ENCODE results near the gene RIPK4.

RIPK4 gene

GRCh38 chr21:41766883-41767605 is at the start of gene RIPK4:
RIPK4 (minus strand) TSS chr21:41767052; CDS start chr21:41767041, 11 bp downstream.
- DNase-seq: peak; percentile 83

- no peak for DNase-seq
Measured at GRCh38 chr21:41815652-41816582, 49.1 kb upstream of the RIPK4 start.

GRCh38 chr21:41813226-41813625 is 46.4 kb upstream of the RIPK4 start:
- DNase-seq: no peak

GRCh38 chr21:41812679-41813078 is 45.8 kb upstream of the RIPK4 start:
- no peak for DNase-seq

- no peak for DNase-seq
Measured at GRCh38 chr21:41810597-41810932, 43.7 kb upstream of the RIPK4 start.

- DNase-seq: no peak
Measured at GRCh38 chr21:41809891-41810596, 43.2 kb upstream of the RIPK4 start.

GRCh38 chr21:41808846-41809245 is 42.0 kb upstream of the RIPK4 start:
- DNase-seq: no peak

- no peak for DNase-seq
Measured at GRCh38 chr21:41808094-41808493, 41.2 kb upstream of the RIPK4 start.

GRCh38 chr21:41806773-41807172 is 39.9 kb upstream of the RIPK4 start:
- DNase-seq: no peak

- DNase-seq: no peak
Measured at GRCh38 chr21:41805643-41806042, 38.8 kb upstream of the RIPK4 start.

GRCh38 chr21:41805038-41805437 is 38.2 kb upstream of the RIPK4 start:
- DNase-seq: no peak

- no peak for DNase-seq
Measured at GRCh38 chr21:41804381-41804780, 37.5 kb upstream of the RIPK4 start.

- DNase-seq: no peak
Measured at GRCh38 chr21:41803316-41803715, 36.5 kb upstream of the RIPK4 start.

- no peak for DNase-seq
Measured at GRCh38 chr21:41802684-41803083, 35.8 kb upstream of the RIPK4 start.

- no peak for DNase-seq
Measured at GRCh38 chr21:41802198-41802584, 35.3 kb upstream of the RIPK4 start.

GRCh38 chr21:41801321-41802197 is 34.7 kb upstream of the RIPK4 start:
- DNase-seq: no peak

GRCh38 chr21:41800425-41801320 is 33.8 kb upstream of the RIPK4 start:
- DNase-seq: no peak

- DNase-seq: no peak
Measured at GRCh38 chr21:41799763-41800162, 32.9 kb upstream of the RIPK4 start.

- no peak for DNase-seq
Measured at GRCh38 chr21:41798326-41798725, 31.5 kb upstream of the RIPK4 start.

- DNase-seq: no peak
Measured at GRCh38 chr21:41796476-41797080, 29.7 kb upstream of the RIPK4 start.

- no peak for DNase-seq
Measured at GRCh38 chr21:41795726-41796125, 28.9 kb upstream of the RIPK4 start.
